ENCODE measurements around the gene GRB10.

GRB10 gene

GRCh38 chr7:50621206-50621605 lies 161.5 kb downstream of the GRB10 start:
- no peak for TF ChIP-seq CTCF (conservative IDR thresholded peaks at IDR 0.05; ENCODE audit: low read depth, low read length)
- no peaks in the 10 kb centered on the region for H4K20me1 ChIP-seq (ENCODE audit: insufficient read depth)
- no peak overlapping the region for H3K9ac ChIP-seq
- no peaks in the 10 kb centered on the region for H3K36me3 ChIP-seq (ENCODE audit: insufficient read depth)
- H3K4me3 ChIP-seq (IDR thresholded peaks at IDR 0.05; ENCODE audit: insufficient read depth, low read depth, low read length) = no peak overlapping the region
- H3K27me3 ChIP-seq (ENCODE audit: insufficient read depth, low read depth) = no peaks in the 10 kb centered on the region
- H3K79me2 ChIP-seq (ENCODE audit: insufficient read depth, low read depth) = no peaks in the 10 kb centered on the region
- no peak overlapping the region for H2AFZ ChIP-seq (ENCODE audit: low read depth)
- H3K4me1 ChIP-seq (ENCODE audit: low read depth, poor library complexity, severe bottlenecking) = no peaks in the 10 kb centered on the region
- no peak overlapping the region for H3K4me2 ChIP-seq
- no peak overlapping the region for H3K27ac ChIP-seq

- H3K4me2 ChIP-seq = no peak overlapping the region
- H2AFZ ChIP-seq (ENCODE audit: low read depth) = no peak overlapping the region
- H3K27ac ChIP-seq = no peak overlapping the region
- H4K20me1 ChIP-seq (ENCODE audit: insufficient read depth) = no peaks in the 10 kb centered on the region
- no peak overlapping the region for H3K9ac ChIP-seq
- no peaks in the 10 kb centered on the region for H3K27me3 ChIP-seq (ENCODE audit: insufficient read depth, low read depth)
- H3K36me3 ChIP-seq (ENCODE audit: insufficient read depth) = no peaks in the 10 kb centered on the region
- H3K4me3 ChIP-seq (IDR thresholded peaks at IDR 0.05; ENCODE audit: insufficient read depth, low read depth, low read length) = no peak overlapping the region
- H3K4me1 ChIP-seq (ENCODE audit: low read depth, poor library complexity, severe bottlenecking) = no peaks in the 10 kb centered on the region
- no peaks in the 10 kb centered on the region for H3K79me2 ChIP-seq (ENCODE audit: insufficient read depth, low read depth)
- TF ChIP-seq CTCF (conservative IDR thresholded peaks at IDR 0.05; ENCODE audit: low read depth, low read length) = no peak
Observed at GRCh38 chr7:50620433-50620832, 162.3 kb downstream of the GRB10 start.

- TF ChIP-seq CTCF (conservative IDR thresholded peaks at IDR 0.05; ENCODE audit: low read depth, low read length) = no peak
- Histone ChIP-seq H3K9ac (no peak overlapping the region), H2AFZ (ENCODE audit: low read depth) (no peak overlapping the region), H3K4me1 (ENCODE audit: low read depth, poor library complexity, severe bottlenecking) (no peaks in the 10 kb centered on the region), H3K4me3 (IDR thresholded peaks at IDR 0.05; ENCODE audit: insufficient read depth, low read depth, low read length) (no peak overlapping the region), H3K4me2 (no peak overlapping the region), H4K20me1 (ENCODE audit: insufficient read depth) (no peaks in the 10 kb centered on the region), H3K36me3 (ENCODE audit: insufficient read depth) (no peaks in the 10 kb centered on the region), H3K27me3 (ENCODE audit: insufficient read depth, low read depth) (no peaks in the 10 kb centered on the region), H3K79me2 (ENCODE audit: insufficient read depth, low read depth) (no peaks in the 10 kb centered on the region), H3K27ac (no peak overlapping the region)
Observed at GRCh38 chr7:50619684-50620083, 163.0 kb downstream of the GRB10 start.

- Histone ChIP-seq H3K4me3 (IDR thresholded peaks at IDR 0.05; ENCODE audit: insufficient read depth, low read depth, low read length) (no peak overlapping the region), H3K79me2 (ENCODE audit: insufficient read depth, low read depth) (no peaks in the 10 kb centered on the region), H3K4me2 (no peak overlapping the region), H3K27ac (no peak overlapping the region), H4K20me1 (ENCODE audit: insufficient read depth) (no peaks in the 10 kb centered on the region), H3K27me3 (ENCODE audit: insufficient read depth, low read depth) (no peaks in the 10 kb centered on the region), H3K9ac (no peak overlapping the region), H2AFZ (ENCODE audit: low read depth) (no peak overlapping the region), H3K36me3 (ENCODE audit: insufficient read depth) (no peaks in the 10 kb centered on the region), H3K4me1 (ENCODE audit: low read depth, poor library complexity, severe bottlenecking) (no peaks in the 10 kb centered on the region)
- no peak for TF ChIP-seq CTCF (conservative IDR thresholded peaks at IDR 0.05; ENCODE audit: low read depth, low read length)
Observed at GRCh38 chr7:50618281-50618680, 164.4 kb downstream of the GRB10 start.
